GM23248 (cell line): Measurements from ENCODE around the gene WHRN. TPM values are rescaled to one million over a fixed set of nuclear protein-coding genes. Genes with fewer than 3 reads are reported as not detected.

Experiments used
- DNase-seq: peaks from one replicate; pipeline ENCODE4 v3.0.0-alpha.2; 2015
- H2AFZ ChIP-seq: fragments of 200-600 bp; sonication (generic); 2 replicates; pipeline ENCODE4 v1.6.1; 2016; ENCODE audit warnings: antibody characterized with exemption
- H3F3A ChIP-seq: fragments of 200-600 bp; sonication (generic); 2 replicates; pipeline ENCODE4 v1.6.1; 2016; ENCODE audit warnings: mild to moderate bottlenecking, antibody characterized with exemption, mixed run types; ENCODE audit not compliant: insufficient read depth
- H3K27ac ChIP-seq: fragments of 200-600 bp; sonication (generic); 2 replicates; pipeline ENCODE4 v1.5.1; 2016; ENCODE audit warnings: mild to moderate bottlenecking
- H3K27me3 ChIP-seq: fragments of 200-600 bp; sonication (generic); replicated peaks from 2 replicates; pipeline ENCODE4 v1.6.1; 2016; ENCODE audit warnings: mild to moderate bottlenecking; ENCODE audit not compliant: insufficient read depth
- H3K36me3 ChIP-seq: fragments of 200-600 bp; sonication (generic); 2 replicates; pipeline ENCODE4 v1.6.1; 2016; ENCODE audit warnings: low read depth, mild to moderate bottlenecking
- H3K4me1 ChIP-seq: fragments of 200-600 bp; sonication (generic); 2 replicates; pipeline ENCODE4 v1.6.1; 2016; ENCODE audit warnings: mild to moderate bottlenecking; ENCODE audit not compliant: insufficient read depth
- H3K4me2 ChIP-seq: fragments of 200-600 bp; sonication (generic); one replicate; pipeline ENCODE4 v1.6.1; 2016; ENCODE audit warnings: mild to moderate bottlenecking; ENCODE audit not compliant: unreplicated experiment
- H3K4me3 ChIP-seq: fragments of 200-600 bp; sonication (generic); 2 replicates; pipeline ENCODE4 v1.5.1; 2016; ENCODE audit warnings: mild to moderate bottlenecking
- H3K79me2 ChIP-seq: fragments of 200-600 bp; sonication (generic); 2 replicates; pipeline ENCODE4 v1.6.1; 2016; ENCODE audit warnings: mild to moderate bottlenecking; ENCODE audit not compliant: insufficient read depth
- H3K9ac ChIP-seq: fragments of 200-600 bp; sonication (generic); 2 replicates; pipeline ENCODE4 v1.6.1; 2016; ENCODE audit warnings: mild to moderate bottlenecking
- H3K9me2 ChIP-seq: fragments of 200-600 bp; sonication (generic); 2 replicates; pipeline ENCODE4 v1.6.1; 2016; ENCODE audit warnings: mixed run types, mild to moderate bottlenecking, moderate library complexity; ENCODE audit not compliant: insufficient read depth
- H3K9me3 ChIP-seq: fragments of 200-600 bp; sonication (generic); one replicate; pipeline ENCODE4 v1.6.1; 2017; ENCODE audit warnings: low read depth
- H4K20me1 ChIP-seq: fragments of 200-600 bp; sonication (generic); 2 replicates; pipeline ENCODE4 v1.6.0; 2016; ENCODE audit not compliant: insufficient read depth
- EZH2 ChIP-seq: fragments of 200-600 bp; sonication (generic); IDR thresholded peaks from 2 replicates; pipeline ENCODE4 v1.6.1; 2018; ENCODE audit warnings: antibody characterized with exemption, mild to moderate bottlenecking; ENCODE audit not compliant: insufficient read depth, poor library complexity, severe bottlenecking
- EZH2phosphoT487 ChIP-seq: fragments of 200-600 bp; sonication (generic); IDR thresholded peaks from 2 replicates; pipeline ENCODE4 v1.6.1; 2018; ENCODE audit warnings: antibody characterized with exemption, moderate library complexity, mild to moderate bottlenecking, low read depth; ENCODE audit not compliant: insufficient read depth
- WGBS, 2 experiments: methylation state at CpG; one replicate each; pipeline ENCODE4 v1.1.6; 2015 to 2017; ENCODE audit warnings: low lambda C conversion rate in 2 of 2, low coverage in 1 of 2; ENCODE audit errors: missing lambda C conversion rate in 2 of 2; 5-methylcytosine and 5-hydroxymethylcytosine counted together
- in situ Hi-C: fragments of 300-500 bp; cut with MboI; formaldehyde crosslinking; loops from 2 replicates; pipeline ENCODE4 v1.15.0; 2020
- polyA plus RNA-seq: library from polyadenylated mRNA; unstranded; fragments of >200 nt; fragmentation: Nextera tagmentation; extraction: Ambion mirVana; gene quantifications from 2 replicates; pipeline ENCODE4 v1.2.1, GENCODE V29; 2016
- total RNA-seq: library from RNA; depleted of rRNA; stranded (reverse); fragments of >200 nt; shearing (Covaris generic); gene quantifications from 2 replicates; pipeline ENCODE4 v1.2.3, GENCODE V29; 2014

Gene WHRN
- total and polyA plus RNA-seq, 2 experiments from 2014 or later = 0.76 to 1.5 TPM

- Histone ChIP-seq H4K20me1 (no peaks in the 10 kb centered on the region), H3K9ac (no peak overlapping the region), H3K27ac (no peak overlapping the region), H3K9me2 (no peaks in the 10 kb centered on the region), H3K9me3 (no peaks in the 10 kb centered on the region), H3K27me3 (no peaks in the 10 kb centered on the region), H3K36me3 (no peaks in the 10 kb centered on the region), H3K79me2 (no peaks in the 10 kb centered on the region), H2AFZ (no peak overlapping the region), H3F3A (no peaks in the 10 kb centered on the region), H3K4me2 (no peak overlapping the region), H3K4me1 (no peaks in the 10 kb centered on the region), H3K4me3 (no peak overlapping the region)
- DNase-seq = no peak
- WGBS, 2 experiments = 61 to 69% methylated on average over 12 of the region's 12 CpGs
- no peak for TF ChIP-seq EZH2phosphoT487
- TF ChIP-seq EZH2 = no peak
- in situ Hi-C loops = no loop called here
Observed at GRCh38 chr9:114452219-114453165, 52.8 kb downstream of the WHRN start.

DNA sequence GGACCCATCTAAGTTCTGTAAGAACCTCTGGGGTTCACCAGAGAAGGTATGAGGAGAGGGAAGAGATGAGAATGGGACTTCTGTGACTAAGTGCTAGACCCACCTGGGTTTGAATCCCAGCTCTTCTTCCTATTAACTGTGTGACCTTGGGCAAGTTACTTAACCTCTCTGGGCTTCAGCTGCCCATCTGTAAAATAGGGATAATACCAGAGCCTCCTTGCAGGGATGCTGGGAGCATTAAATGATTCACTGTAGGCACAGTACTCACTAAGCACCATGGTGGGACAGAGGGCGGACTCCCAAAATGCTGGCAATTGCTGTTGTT lies 53.6 kb downstream of the WHRN start:
- TF ChIP-seq EZH2 (no peak), EZH2phosphoT487 (no peak)
- no peak for DNase-seq
- Histone ChIP-seq H3K9ac (no peak overlapping the region), H3K4me1 (peaks cover 2% of the 10 kb centered on the region; the same call in 1 of the 2 replicates), H2AFZ (no peak overlapping the region), H3K79me2 (no peaks in the 10 kb centered on the region), H4K20me1 (no peaks in the 10 kb centered on the region), H3K4me3 (no peak overlapping the region), H3K9me3 (no peaks in the 10 kb centered on the region), H3K4me2 (no peak overlapping the region), H3K9me2 (no peaks in the 10 kb centered on the region), H3K27me3 (no peaks in the 10 kb centered on the region), H3K27ac (no peak overlapping the region), H3K36me3 (no peaks in the 10 kb centered on the region), H3F3A (no peaks in the 10 kb centered on the region)
- 100% methylated on average over 1 of the region's 1 CpG for WGBS, 2 experiments
- in situ Hi-C loops = no loop called here

- no peaks in the 10 kb centered on the region for H3K9me2 ChIP-seq
- H3K4me2 ChIP-seq = no peak overlapping the region
- no peak overlapping the region for H2AFZ ChIP-seq
- no peaks in the 10 kb centered on the region for H3K36me3 ChIP-seq
- peaks cover 8% of the 10 kb centered on the region for H3K4me1 ChIP-seq
- in situ Hi-C loops = no loop called here
- no peaks in the 10 kb centered on the region for H3K27me3 ChIP-seq
- 85% methylated on average over 12 of the region's 12 CpGs for WGBS, 2 experiments
- no peak overlapping the region for H3K4me3 ChIP-seq
- H3K79me2 ChIP-seq = no peaks in the 10 kb centered on the region
- no peaks in the 10 kb centered on the region for H4K20me1 ChIP-seq
- no peak overlapping the region for H3K27ac ChIP-seq
- TF ChIP-seq EZH2 (no peak), EZH2phosphoT487 (no peak)
- no peak overlapping the region for H3K9ac ChIP-seq
- no peaks in the 10 kb centered on the region for H3K9me3 ChIP-seq
- no peak for DNase-seq
- H3F3A ChIP-seq = peaks cover 4% of the 10 kb centered on the region; the same call in 1 of the 2 replicates
Observed at GRCh38 chr9:114450833-114451706, 54.2 kb downstream of the WHRN start.

DNA sequence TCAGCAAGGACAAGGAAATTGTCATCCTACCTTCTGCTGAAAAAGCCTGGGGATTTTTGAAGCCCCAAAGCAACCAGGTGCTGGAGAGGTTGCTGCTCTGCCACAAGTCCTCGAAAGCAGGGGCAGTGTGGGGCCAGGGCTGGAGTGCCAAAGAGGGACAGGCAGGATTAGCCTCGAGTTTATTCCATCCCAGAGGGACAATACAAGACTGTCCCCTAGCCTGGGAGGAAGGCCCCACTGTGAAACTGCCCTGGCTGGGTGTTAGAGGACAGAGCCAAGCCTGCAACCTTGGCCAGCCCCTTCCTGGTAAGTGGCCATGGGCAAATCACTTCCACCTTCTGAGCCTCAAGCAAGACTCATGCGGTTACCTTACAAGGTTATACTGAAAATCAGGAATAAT lies 55.1 kb downstream of the WHRN start:
- DNase-seq = no peak
- H3K27me3 ChIP-seq = no peaks in the 10 kb centered on the region
- no peaks in the 10 kb centered on the region for H3K9me3 ChIP-seq
- H3K79me2 ChIP-seq = no peaks in the 10 kb centered on the region
- no peak overlapping the region for H3K27ac ChIP-seq
- in situ Hi-C loops = no loop called here
- H2AFZ ChIP-seq = no peak overlapping the region
- WGBS, 2 experiments = 70 to 74% methylated on average over 3 of the region's 3 CpGs
- no peak for TF ChIP-seq EZH2phosphoT487
- no peak for TF ChIP-seq EZH2
- no peak overlapping the region for H3K4me3 ChIP-seq
- peaks cover 17% of the 10 kb centered on the region for H3K4me1 ChIP-seq
- no peaks in the 10 kb centered on the region for H3K9me2 ChIP-seq
- H3K36me3 ChIP-seq = no peaks in the 10 kb centered on the region
- peaks cover 13% of the 10 kb centered on the region for H3F3A ChIP-seq
- no peak overlapping the region for H3K9ac ChIP-seq
- no peaks in the 10 kb centered on the region for H4K20me1 ChIP-seq
- H3K4me2 ChIP-seq = no peak overlapping the region
